ENCODE data around the gene HNRNPR.

GRCh38 chr1:23389837-23390321, 45.8 kb upstream of the HNRNPR start:
- TF ChIP-seq CTCF (tag by site-specific recombination; IDR thresholded peaks at IDR 0.05) (no peak), ZNF660 (tag by site-specific recombination; IDR thresholded peaks at IDR 0.05) (no peak)
